HepG2 (cell line): ENCODE measurements around the gene ABAT. TPM values are rescaled to one million over a fixed set of nuclear protein-coding genes. Genes with fewer than 3 reads are reported as not detected.

Experiments used
- ARHGAP35 ChIP-seq: sonication (generic); formaldehyde crosslinking; IDR thresholded peaks from 2 replicates; pipeline ENCODE4 v1.9.0; 2022; ENCODE audit warnings: mild to moderate bottlenecking, inconsistent platforms, moderate library complexity, missing genetic modification reagents, borderline replicate concordance
- ERF ChIP-seq: IDR thresholded peaks from 2 replicates; pipeline ENCODE4 v1.6.1; 2018; ENCODE audit warnings: missing biosample characterization, missing genetic modification reagents
- KMT2A ChIP-seq: sonication (generic); formaldehyde crosslinking; IDR thresholded peaks from 2 replicates; pipeline ENCODE4 v1.4.0; 2020; ENCODE audit warnings: missing genetic modification reagents
- PCBP1 ChIP-seq: fragments of 200-400 bp; formaldehyde crosslinking; IDR thresholded peaks from 2 replicates; pipeline ENCODE4 v1.6.1; 2017; ENCODE audit warnings: mild to moderate bottlenecking, low read depth, low read length, borderline replicate concordance
- TSC22D2 ChIP-seq: sonication (generic); formaldehyde crosslinking; IDR thresholded peaks from 2 replicates; pipeline ENCODE4 v1.5.1; 2020; ENCODE audit warnings: missing genetic modification reagents, mild to moderate bottlenecking, borderline replicate concordance
- XRCC5 ChIP-seq: fragments of 200-400 bp; formaldehyde crosslinking; optimal IDR thresholded peaks from 2 replicates; pipeline ENCODE3; 2017; ENCODE audit warnings: mild to moderate bottlenecking, low read length
- ZKSCAN8 ChIP-seq: IDR thresholded peaks from 2 replicates; pipeline ENCODE4 v1.6.1; 2016; ENCODE audit warnings: borderline replicate concordance, missing genetic modification reagents, missing compliant biosample characterization
- ZNF12 ChIP-seq: sonication (generic); formaldehyde crosslinking; IDR thresholded peaks from 2 replicates; pipeline ENCODE4 v1.5.0; 2020; ENCODE audit warnings: missing genetic modification reagents
- ZNF552 ChIP-seq: sonication (generic); formaldehyde crosslinking; IDR thresholded peaks from 2 replicates; pipeline ENCODE4 v1.9.0; 2022; ENCODE audit warnings: missing genetic modification reagents, mild to moderate bottlenecking, borderline replicate concordance
- polyA plus RNA-seq, 8 experiments: library from polyadenylated mRNA; depleted of rRNA in 3 of 8; stranded (reverse) in 7 of 8; unstranded in 1 of 8; fragments of >200 nt; fragmentation: Illumina TruSeq in 4 of 8; extraction: Trizol in 4 of 8; gene quantifications; 2 replicates each; pipeline versions ENCODE4 v1.2.1 to v1.2.3, GENCODE V29; 2011 to 2016; ENCODE audit warnings: low read depth in 4 of 8, missing spikeins in 1 of 8, mixed read lengths in 1 of 8; ENCODE audit not compliant: insufficient read depth in 1 of 8
- total RNA-seq, 5 experiments: library from RNA; depleted of rRNA; stranded (reverse); fragments of >200 nt; fragmentation: Illumina TruSeq; extraction: Trizol; gene quantifications; 2 replicates each; pipeline ENCODE4 v1.2.3, GENCODE V29; 2016; ENCODE audit warnings: low read depth in 1 of 5
- TF ChIP-seq, protein P1 (sequence below): sonication (generic); formaldehyde crosslinking; IDR thresholded peaks from 2 replicates; pipeline ENCODE4 v1.4.0; 2020; ENCODE audit warnings: missing genetic modification reagents, borderline replicate concordance
- TF ChIP-seq, protein P2 (sequence below): sonication (generic); formaldehyde crosslinking; IDR thresholded peaks from 2 replicates; pipeline ENCODE4 v1.5.1; 2020; ENCODE audit warnings: mild to moderate bottlenecking, missing genetic modification reagents
- TF ChIP-seq, protein P3 (sequence below): sonication (generic); formaldehyde crosslinking; IDR thresholded peaks from 2 replicates; pipeline ENCODE4 v1.8.1; 2022; ENCODE audit warnings: low read depth, mild to moderate bottlenecking, missing genetic modification reagents
- TF ChIP-seq, protein P4 (sequence below): sonication (generic); formaldehyde crosslinking; IDR thresholded peaks from 2 replicates; pipeline ENCODE4 v1.5.1; 2020; ENCODE audit warnings: mild to moderate bottlenecking, missing genetic modification reagents, moderate library complexity

The ABAT gene
- total and polyA plus RNA-seq, 2 of the 13 experiments (the other 11 are each of a cell fraction or from before 2014, with no cell fraction given), result 47.6 to 97.3 TPM

DNA sequence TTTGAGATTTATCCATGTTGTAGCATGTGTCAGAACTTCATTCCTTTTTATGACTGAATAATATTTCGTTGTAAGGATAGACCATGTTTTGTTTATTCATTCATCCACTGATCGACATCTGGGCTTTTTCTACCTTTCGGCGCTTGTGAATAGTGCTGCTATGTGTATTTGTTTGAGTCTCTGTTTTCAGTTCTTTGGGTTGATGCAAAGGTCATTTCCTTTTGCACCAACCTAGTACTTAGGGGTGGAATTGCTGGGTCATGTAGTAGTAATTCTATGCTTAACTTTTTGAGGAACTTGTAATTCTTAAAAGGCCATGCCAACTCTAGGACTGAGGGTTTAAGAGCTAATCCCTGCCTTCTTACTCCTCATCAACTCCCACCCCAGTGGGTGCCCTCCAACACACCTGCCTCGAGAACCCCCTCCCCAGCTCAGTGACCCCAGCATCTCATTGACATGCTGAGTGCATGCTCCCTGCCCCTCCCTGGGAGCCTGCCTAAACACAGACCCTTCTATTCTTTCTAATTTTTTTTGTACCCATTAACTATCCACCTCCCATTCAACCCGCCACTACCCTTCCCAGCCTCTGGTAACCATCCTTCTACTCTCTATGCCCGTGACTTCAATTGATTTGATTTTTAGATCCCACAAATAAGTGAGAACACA is 51.2 kb downstream of the ABAT start (continued):
- TF ChIP-seq, protein P1, sequence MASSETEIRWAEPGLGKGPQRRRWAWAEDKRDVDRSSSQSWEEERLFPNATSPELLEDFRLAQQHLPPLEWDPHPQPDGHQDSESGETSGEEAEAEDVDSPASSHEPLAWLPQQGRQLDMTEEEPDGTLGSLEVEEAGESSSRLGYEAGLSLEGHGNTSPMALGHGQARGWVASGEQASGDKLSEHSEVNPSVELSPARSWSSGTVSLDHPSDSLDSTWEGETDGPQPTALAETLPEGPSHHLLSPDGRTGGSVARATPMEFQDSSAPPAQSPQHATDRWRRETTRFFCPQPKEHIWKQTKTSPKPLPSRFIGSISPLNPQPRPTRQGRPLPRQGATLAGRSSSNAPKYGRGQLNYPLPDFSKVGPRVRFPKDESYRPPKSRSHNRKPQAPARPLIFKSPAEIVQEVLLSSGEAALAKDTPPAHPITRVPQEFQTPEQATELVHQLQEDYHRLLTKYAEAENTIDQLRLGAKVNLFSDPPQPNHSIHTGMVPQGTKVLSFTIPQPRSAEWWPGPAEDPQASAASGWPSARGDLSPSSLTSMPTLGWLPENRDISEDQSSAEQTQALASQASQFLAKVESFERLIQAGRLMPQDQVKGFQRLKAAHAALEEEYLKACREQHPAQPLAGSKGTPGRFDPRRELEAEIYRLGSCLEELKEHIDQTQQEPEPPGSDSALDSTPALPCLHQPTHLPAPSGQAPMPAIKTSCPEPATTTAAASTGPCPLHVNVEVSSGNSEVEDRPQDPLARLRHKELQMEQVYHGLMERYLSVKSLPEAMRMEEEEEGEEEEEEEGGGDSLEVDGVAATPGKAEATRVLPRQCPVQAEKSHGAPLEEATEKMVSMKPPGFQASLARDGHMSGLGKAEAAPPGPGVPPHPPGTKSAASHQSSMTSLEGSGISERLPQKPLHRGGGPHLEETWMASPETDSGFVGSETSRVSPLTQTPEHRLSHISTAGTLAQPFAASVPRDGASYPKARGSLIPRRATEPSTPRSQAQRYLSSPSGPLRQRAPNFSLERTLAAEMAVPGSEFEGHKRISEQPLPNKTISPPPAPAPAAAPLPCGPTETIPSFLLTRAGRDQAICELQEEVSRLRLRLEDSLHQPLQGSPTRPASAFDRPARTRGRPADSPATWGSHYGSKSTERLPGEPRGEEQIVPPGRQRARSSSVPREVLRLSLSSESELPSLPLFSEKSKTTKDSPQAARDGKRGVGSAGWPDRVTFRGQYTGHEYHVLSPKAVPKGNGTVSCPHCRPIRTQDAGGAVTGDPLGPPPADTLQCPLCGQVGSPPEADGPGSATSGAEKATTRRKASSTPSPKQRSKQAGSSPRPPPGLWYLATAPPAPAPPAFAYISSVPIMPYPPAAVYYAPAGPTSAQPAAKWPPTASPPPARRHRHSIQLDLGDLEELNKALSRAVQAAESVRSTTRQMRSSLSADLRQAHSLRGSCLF (CRISPR knock-in tag), result no peak
- TF ChIP-seq TSC22D2 (CRISPR knock-in tag) (no peak), ZNF552 (CRISPR knock-in tag) (no peak), PCBP1 (no peak), ZNF12 (CRISPR knock-in tag) (0 out of 2 replicates have a peak, but pooled peaks have one; percentile 75), ARHGAP35 (CRISPR knock-in tag) (no peak), KMT2A (no peak), XRCC5 (no peak), ZKSCAN8 (CRISPR knock-in tag) (0 out of 2 replicates have a peak, but pooled peaks have one; percentile 36), ERF (0 out of 2 replicates have a peak, but pooled peaks have one; percentile 37)
- TF ChIP-seq, protein P2, sequence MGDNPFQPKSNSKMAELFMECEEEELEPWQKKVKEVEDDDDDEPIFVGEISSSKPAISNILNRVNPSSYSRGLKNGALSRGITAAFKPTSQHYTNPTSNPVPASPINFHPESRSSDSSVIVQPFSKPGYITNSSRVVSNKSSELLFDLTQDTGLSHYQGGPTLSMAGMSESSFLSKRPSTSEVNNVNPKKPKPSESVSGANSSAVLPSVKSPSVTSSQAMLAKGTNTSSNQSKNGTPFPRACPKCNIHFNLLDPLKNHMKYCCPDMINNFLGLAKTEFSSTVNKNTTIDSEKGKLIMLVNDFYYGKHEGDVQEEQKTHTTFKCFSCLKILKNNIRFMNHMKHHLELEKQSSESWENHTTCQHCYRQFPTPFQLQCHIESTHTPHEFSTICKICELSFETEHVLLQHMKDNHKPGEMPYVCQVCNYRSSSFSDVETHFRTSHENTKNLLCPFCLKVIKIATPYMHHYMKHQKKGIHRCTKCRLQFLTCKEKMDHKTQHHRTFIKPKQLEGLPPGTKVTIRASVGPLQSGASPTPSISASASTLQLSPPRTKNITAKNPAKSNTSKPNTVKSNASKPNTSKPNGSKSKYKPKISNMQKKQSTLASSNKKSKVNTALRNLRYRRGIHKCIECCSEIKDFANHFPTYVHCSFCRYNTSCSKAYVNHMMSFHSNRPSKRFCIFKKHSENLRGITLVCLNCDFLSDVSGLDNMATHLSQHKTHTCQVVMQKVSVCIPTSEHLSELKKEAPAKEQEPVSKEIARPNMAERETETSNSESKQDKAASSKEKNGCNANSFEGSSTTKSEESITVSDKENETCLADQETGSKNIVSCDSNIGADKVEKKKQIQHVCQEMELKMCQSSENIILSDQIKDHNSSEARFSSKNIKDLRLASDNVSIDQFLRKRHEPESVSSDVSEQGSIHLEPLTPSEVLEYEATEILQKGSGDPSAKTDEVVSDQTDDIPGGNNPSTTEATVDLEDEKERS, result no peak
- TF ChIP-seq, protein P3, sequence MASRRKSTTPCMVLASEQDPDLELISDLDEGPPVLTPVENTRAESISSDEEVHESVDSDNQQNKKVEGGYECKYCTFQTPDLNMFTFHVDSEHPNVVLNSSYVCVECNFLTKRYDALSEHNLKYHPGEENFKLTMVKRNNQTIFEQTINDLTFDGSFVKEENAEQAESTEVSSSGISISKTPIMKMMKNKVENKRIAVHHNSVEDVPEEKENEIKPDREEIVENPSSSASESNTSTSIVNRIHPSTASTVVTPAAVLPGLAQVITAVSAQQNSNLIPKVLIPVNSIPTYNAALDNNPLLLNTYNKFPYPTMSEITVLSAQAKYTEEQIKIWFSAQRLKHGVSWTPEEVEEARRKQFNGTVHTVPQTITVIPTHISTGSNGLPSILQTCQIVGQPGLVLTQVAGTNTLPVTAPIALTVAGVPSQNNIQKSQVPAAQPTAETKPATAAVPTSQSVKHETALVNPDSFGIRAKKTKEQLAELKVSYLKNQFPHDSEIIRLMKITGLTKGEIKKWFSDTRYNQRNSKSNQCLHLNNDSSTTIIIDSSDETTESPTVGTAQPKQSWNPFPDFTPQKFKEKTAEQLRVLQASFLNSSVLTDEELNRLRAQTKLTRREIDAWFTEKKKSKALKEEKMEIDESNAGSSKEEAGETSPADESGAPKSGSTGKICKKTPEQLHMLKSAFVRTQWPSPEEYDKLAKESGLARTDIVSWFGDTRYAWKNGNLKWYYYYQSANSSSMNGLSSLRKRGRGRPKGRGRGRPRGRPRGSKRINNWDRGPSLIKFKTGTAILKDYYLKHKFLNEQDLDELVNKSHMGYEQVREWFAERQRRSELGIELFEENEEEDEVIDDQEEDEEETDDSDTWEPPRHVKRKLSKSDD, result no peak
- TF ChIP-seq, protein P4, sequence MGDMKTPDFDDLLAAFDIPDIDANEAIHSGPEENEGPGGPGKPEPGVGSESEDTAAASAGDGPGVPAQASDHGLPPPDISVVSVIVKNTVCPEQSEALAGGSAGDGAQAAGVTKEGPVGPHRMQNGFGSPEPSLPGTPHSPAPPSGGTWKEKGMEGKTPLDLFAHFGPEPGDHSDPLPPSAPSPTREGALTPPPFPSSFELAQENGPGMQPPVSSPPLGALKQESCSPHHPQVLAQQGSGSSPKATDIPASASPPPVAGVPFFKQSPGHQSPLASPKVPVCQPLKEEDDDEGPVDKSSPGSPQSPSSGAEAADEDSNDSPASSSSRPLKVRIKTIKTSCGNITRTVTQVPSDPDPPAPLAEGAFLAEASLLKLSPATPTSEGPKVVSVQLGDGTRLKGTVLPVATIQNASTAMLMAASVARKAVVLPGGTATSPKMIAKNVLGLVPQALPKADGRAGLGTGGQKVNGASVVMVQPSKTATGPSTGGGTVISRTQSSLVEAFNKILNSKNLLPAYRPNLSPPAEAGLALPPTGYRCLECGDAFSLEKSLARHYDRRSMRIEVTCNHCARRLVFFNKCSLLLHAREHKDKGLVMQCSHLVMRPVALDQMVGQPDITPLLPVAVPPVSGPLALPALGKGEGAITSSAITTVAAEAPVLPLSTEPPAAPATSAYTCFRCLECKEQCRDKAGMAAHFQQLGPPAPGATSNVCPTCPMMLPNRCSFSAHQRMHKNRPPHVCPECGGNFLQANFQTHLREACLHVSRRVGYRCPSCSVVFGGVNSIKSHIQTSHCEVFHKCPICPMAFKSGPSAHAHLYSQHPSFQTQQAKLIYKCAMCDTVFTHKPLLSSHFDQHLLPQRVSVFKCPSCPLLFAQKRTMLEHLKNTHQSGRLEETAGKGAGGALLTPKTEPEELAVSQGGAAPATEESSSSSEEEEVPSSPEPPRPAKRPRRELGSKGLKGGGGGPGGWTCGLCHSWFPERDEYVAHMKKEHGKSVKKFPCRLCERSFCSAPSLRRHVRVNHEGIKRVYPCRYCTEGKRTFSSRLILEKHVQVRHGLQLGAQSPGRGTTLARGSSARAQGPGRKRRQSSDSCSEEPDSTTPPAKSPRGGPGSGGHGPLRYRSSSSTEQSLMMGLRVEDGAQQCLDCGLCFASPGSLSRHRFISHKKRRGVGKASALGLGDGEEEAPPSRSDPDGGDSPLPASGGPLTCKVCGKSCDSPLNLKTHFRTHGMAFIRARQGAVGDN (CRISPR knock-in tag), result peak; percentile 39
